C4-2B (cell line): ENCODE results near the gene SPECC1.

ENCODE experiments used
- ZFX ChIP-seq: fragments of 450-650 bp; IDR thresholded peaks from 2 replicates; pipeline ENCODE4 v1.6.1; 2017
- TF ChIP-seq, protein P1 (sequence below): fragments of 450-650 bp; conservative IDR thresholded peaks from 2 replicates; pipeline ENCODE4 v1.5.1; 2017; ENCODE audit warnings: mild to moderate bottlenecking

DNA sequence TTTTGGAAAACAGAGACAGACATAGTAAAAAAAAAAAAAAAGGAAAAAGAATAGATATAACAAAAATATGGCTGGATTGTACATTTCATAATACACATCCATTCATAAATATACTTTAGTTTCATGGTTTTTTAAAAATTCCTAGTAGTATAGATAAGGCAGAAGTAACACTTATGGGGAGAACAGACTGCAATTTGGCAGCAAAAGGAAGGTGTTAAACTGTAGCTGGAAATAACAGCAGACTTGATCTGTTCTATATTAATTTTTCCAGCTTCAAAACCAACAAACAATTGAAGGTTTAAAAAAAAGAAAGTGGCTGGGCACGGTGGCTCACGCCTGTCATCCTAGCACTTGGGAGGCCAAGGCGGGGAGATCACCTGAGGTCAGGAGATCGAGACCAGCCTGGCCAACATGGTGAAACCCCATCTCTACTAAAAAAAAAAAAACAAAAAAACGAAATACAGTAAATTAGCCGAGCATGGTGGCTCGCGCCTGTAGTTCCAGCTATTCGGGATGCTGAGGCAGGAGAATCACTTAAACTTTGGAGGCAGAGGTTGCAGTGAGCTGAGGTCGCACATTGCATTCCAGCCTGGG is 191.8 kb downstream of the SPECC1 start:
- TF ChIP-seq, protein P1, sequence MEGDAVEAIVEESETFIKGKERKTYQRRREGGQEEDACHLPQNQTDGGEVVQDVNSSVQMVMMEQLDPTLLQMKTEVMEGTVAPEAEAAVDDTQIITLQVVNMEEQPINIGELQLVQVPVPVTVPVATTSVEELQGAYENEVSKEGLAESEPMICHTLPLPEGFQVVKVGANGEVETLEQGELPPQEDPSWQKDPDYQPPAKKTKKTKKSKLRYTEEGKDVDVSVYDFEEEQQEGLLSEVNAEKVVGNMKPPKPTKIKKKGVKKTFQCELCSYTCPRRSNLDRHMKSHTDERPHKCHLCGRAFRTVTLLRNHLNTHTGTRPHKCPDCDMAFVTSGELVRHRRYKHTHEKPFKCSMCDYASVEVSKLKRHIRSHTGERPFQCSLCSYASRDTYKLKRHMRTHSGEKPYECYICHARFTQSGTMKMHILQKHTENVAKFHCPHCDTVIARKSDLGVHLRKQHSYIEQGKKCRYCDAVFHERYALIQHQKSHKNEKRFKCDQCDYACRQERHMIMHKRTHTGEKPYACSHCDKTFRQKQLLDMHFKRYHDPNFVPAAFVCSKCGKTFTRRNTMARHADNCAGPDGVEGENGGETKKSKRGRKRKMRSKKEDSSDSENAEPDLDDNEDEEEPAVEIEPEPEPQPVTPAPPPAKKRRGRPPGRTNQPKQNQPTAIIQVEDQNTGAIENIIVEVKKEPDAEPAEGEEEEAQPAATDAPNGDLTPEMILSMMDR = no peak
- TF ChIP-seq ZFX = no peak
